HEK293T (cell line): ENCODE data around the gene PDE7B.

Experiments used
- CTCF ChIA-PET: fragments of 350-600 bp; formaldehyde crosslinking; extraction: SDS; loops from one replicate; lab custom pipeline; 2021; ENCODE audit warnings: antibody characterized with exemption, inconsistent platforms; lab: Yijun Ruan, JAX
- POLR2A ChIA-PET: fragments of 350-600 bp; formaldehyde crosslinking; extraction: SDS; loops from one replicate; lab custom pipeline; 2020; ENCODE audit warnings: antibody characterized with exemption, inconsistent platforms; lab: Yijun Ruan, JAX
- DNase-seq: peaks from one replicate; pipeline ENCODE4 v3.0.0; 2012; ENCODE audit warnings: mixed read lengths; ENCODE audit errors: extremely low spot score
- ARNT ChIP-seq: fragments of 450-650 bp; IDR thresholded peaks from 2 replicates; pipeline ENCODE4 v1.6.1; 2017; ENCODE audit warnings: mild to moderate bottlenecking
- BHLHE40 ChIP-seq: fragments of 450-650 bp; IDR thresholded peaks from 2 replicates; pipeline ENCODE4 v1.6.1; 2016; ENCODE audit warnings: mild to moderate bottlenecking, moderate library complexity, borderline replicate concordance
- CTBP1 ChIP-seq: fragments of 450-650 bp; IDR thresholded peaks from 2 replicates; pipeline ENCODE4 v1.6.1; 2016; ENCODE audit warnings: borderline replicate concordance
- ELF4 ChIP-seq: fragments of 450-650 bp; IDR thresholded peaks from 2 replicates; pipeline ENCODE4 v1.6.1; 2017; ENCODE audit warnings: antibody characterized with exemption
- FOXA1 ChIP-seq: fragments of 450-650 bp; IDR thresholded peaks from 2 replicates; pipeline ENCODE4 v1.6.1; 2016; ENCODE audit warnings: mild to moderate bottlenecking
- FOXK2 ChIP-seq: fragments of 450-650 bp; IDR thresholded peaks from 2 replicates; pipeline ENCODE4 v1.6.1; 2016; ENCODE audit warnings: mild to moderate bottlenecking
- FOXM1 ChIP-seq: fragments of 450-650 bp; IDR thresholded peaks from 2 replicates; pipeline ENCODE4 v1.6.1; 2017; ENCODE audit warnings: mild to moderate bottlenecking, borderline replicate concordance
- HDGF ChIP-seq: fragments of 450-650 bp; IDR thresholded peaks from 2 replicates; pipeline ENCODE4 v1.6.1; 2017; ENCODE audit warnings: antibody characterized with exemption, borderline replicate concordance
- L3MBTL2 ChIP-seq: fragments of 450-650 bp; conservative IDR thresholded peaks from 2 replicates; pipeline ENCODE4 v1.6.1; 2016; ENCODE audit warnings: mild to moderate bottlenecking
- LEF1 ChIP-seq: fragments of 450-650 bp; IDR thresholded peaks from 2 replicates; pipeline ENCODE4 v1.6.1; 2017; ENCODE audit warnings: mild to moderate bottlenecking, borderline replicate concordance
- NFRKB ChIP-seq: fragments of 450-650 bp; IDR thresholded peaks from 2 replicates; pipeline ENCODE4 v1.6.1; 2016; ENCODE audit warnings: mild to moderate bottlenecking, moderate library complexity
- PKNOX1 ChIP-seq: fragments of 450-650 bp; IDR thresholded peaks from 2 replicates; pipeline ENCODE4 v1.6.1; 2016
- SP1 ChIP-seq: fragments of 450-650 bp; IDR thresholded peaks from 2 replicates; pipeline ENCODE4 v1.6.1; 2017
- SUZ12 ChIP-seq: fragments of 450-650 bp; IDR thresholded peaks from 2 replicates; pipeline ENCODE4 v1.6.1; 2016; ENCODE audit warnings: mild to moderate bottlenecking
- TARDBP ChIP-seq: fragments of 450-650 bp; IDR thresholded peaks from 2 replicates; pipeline ENCODE4 v1.6.1; 2016
- ZNF384 ChIP-seq: fragments of 450-650 bp; IDR thresholded peaks from 2 replicates; pipeline ENCODE4 v1.6.1; 2016

PDE7B gene

DNA sequence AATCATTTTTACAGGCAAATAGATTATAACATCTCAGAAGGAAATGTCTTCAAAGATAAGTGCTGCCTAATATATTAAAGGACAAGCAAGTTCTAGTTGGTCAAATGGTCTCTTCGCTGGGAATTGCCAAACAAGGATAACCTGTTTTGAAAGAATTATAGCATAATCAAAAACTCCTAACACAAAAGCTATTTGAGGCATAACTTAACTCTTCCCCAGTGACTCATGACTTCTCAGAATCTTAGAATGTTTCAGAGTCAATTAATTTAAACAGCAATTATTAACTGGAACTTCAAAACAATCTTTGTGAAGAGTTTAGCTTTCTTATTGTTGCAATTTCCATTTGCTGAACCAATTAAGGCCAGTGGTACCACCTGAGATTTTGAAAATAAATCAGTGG lies 272.0 kb downstream of the PDE7B start:
- TF ChIP-seq FOXK2 = no peak
- TF ChIP-seq CTBP1 = no peak
- POLR2A ChIA-PET = interaction anchor here (1.3 kb wide), 1 partner anchor 19 kb away, joined by 3 read pairs; no protein-coding TSS in a partner anchor
- DNase-seq = no peak
- CTCF ChIA-PET = interaction anchor here (0.6 to 0.9 kb wide), 2 partner anchors 91 to 630 kb away, joined by 3 to 4 read pairs; no protein-coding TSS in a partner anchor

- no peak for DNase-seq
- ChIA-PET POLR2A (no interaction called here), CTCF (no interaction called here)
- TF ChIP-seq TARDBP (no peak), SP1 (no peak), PKNOX1 (no peak), ELF4 (no peak)
Observed at GRCh38 chr6:136125585-136125984, 274.1 kb downstream of the PDE7B start.

DNA sequence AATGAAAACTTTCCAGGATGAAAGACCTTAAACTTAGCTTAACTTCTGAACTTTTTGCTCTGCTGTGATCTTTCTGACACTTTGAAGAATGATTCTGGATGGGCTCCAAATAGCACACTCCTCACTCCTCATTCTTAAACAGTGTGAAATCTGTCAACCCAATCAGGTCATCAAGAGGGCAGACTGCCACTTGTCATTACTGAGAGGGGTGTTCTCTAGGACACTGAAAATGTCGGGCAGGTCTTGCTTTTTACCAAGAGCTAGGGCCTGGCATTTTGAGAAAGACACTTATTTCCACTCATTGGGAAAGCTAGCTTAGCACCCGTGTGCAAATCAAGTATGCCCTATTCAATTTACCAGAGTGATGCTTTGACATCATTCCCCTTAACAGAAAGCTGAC lies 276.4 kb downstream of the PDE7B start:
- no peak for TF ChIP-seq SUZ12
- no peak for TF ChIP-seq LEF1
- ChIA-PET CTCF (no interaction called here), POLR2A (no interaction called here)
- no peak for DNase-seq

DNA sequence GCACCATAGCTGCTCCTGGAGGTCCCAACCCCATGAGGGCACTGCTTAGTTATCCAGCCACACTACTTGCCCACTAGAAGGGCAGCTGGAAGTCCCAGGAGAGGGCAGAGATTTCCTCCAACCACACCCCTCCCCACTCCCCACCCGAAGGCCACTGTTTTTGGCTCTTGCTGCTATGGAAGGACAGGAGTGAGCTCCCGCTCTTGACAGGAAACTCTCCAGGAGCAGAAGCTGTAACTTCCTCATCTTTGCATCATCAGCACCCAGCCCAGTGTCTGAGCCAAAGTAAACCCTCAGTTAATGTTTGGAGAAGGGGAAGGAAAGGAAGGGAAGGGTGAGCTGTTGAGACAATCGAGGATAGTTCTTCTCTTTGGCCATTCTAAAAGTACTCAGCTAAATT lies 277.9 kb downstream of the PDE7B start:
- TF ChIP-seq TARDBP (no peak), L3MBTL2 (no peak), ZNF384 (no peak), SP1 (no peak), SUZ12 (no peak), NFRKB (no peak), ARNT (no peak), CTBP1 (no peak), ELF4 (no peak), LEF1 (no peak)
- DNase-seq = no peak
- ChIA-PET CTCF (no interaction called here), POLR2A (no interaction called here)

DNA sequence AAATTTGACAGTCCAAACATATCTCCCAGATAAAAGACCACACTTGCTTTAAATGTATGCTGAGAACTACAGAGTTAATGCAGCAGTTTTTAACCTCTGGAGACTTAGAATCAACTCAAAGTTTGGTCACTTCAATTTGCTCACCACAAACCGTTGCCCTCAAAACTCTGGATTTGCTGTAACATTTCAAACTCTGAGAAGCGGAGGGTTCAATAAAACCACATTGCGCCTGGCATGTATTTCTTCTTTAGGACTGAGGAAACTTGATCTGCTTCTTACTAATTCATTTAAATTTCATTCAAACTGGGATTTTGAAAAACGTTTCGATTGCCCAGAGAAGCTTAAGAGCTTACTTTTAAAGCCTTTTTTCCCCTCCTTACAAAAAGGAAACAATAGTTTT lies 282.8 kb downstream of the PDE7B start:
- DNase-seq = no peak
- POLR2A ChIA-PET = no interaction called here
- no peak for TF ChIP-seq ZNF384
- no peak for TF ChIP-seq PKNOX1
- no peak for TF ChIP-seq CTBP1
- TF ChIP-seq TARDBP = no peak
- no peak for TF ChIP-seq FOXK2
- no peak for TF ChIP-seq BHLHE40
- TF ChIP-seq NFRKB = no peak
- no peak for TF ChIP-seq HDGF
- TF ChIP-seq ARNT = no peak
- no peak for TF ChIP-seq FOXA1
- CTCF ChIA-PET = interaction anchor here (0.7 to 1.1 kb wide), 2 partner anchors 16 to 50 kb away, joined by 3 to 5 read pairs; no protein-coding TSS in a partner anchor

- no peak for DNase-seq
- CTCF ChIA-PET = interaction anchor here (0.6 to 1.1 kb wide), 3 partner anchors 16 to 82 kb away, joined by 3 to 8 read pairs (median 5); no protein-coding TSS in a partner anchor
- TF ChIP-seq ARNT = no peak
- TF ChIP-seq NFRKB = no peak
- no peak for TF ChIP-seq ELF4
- POLR2A ChIA-PET = no interaction called here
Observed at GRCh38 chr6:136134751-136135150, 283.2 kb downstream of the PDE7B start.

DNA sequence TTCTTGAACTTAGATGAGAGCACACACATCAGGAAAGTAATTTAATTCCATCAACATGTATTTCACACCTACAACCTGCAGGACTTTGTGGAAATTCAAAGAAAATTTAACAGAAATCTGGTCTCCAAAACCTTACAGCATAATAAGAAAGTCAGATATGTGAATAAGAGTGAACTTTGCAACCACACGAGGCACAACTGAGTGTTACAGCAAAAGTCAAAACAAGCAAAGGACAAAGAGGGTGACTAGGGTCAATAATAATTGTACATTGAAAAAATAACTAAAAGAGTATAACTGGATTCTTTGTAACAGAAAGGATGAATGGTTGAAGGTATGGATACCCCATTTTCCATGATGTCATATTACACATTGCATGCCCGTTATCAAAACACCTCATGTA lies 284.8 kb downstream of the PDE7B start:
- POLR2A ChIA-PET = no interaction called here
- CTCF ChIA-PET = interaction anchor here (0.7 kb wide), 1 partner anchor 49 kb away, joined by 3 read pairs; no protein-coding TSS in a partner anchor
- no peak for DNase-seq
- TF ChIP-seq FOXM1 (no peak), SP1 (no peak), HDGF (no peak), PKNOX1 (no peak), ARNT (no peak), NFRKB (no peak), SUZ12 (no peak), FOXA1 (no peak), L3MBTL2 (no peak)

- ChIA-PET CTCF (interaction anchor here (1.0 kb wide), 1 partner anchor 602 kb away, joined by 6 read pairs; no protein-coding TSS in a partner anchor), POLR2A (no interaction called here)
- no peak for DNase-seq
Observed at GRCh38 chr6:136137008-136137692, 285.6 kb downstream of the PDE7B start.

More at GRCh38 chr6:136137008-136137692, 285.6 kb downstream of the PDE7B start:
- TF ChIP-seq CTBP1 = no peak
